ENCODE data around the gene NF1.

Gene NF1

GRCh38 chr17:31414550-31414918 lies 319.8 kb downstream of the NF1 start:
- DNase-seq (ENCODE audit: low read depth), result no peak
- TF ChIP-seq CTCF (conservative IDR thresholded peaks at IDR 0.05; ENCODE audit: low read depth, low read length), result no peak
- H3K4me3 ChIP-seq (ENCODE audit: low read depth, low read length), result no peak overlapping the region

- TF ChIP-seq CTCF (conservative IDR thresholded peaks at IDR 0.05; ENCODE audit: low read depth, low read length), result no peak
- no peak overlapping the region for H3K4me3 ChIP-seq (ENCODE audit: low read depth, low read length)
- no peak for DNase-seq (ENCODE audit: low read depth)
Measured at GRCh38 chr17:31415004-31415454, 320.3 kb downstream of the NF1 start.

- no peak for DNase-seq (ENCODE audit: low read depth)
- no peak overlapping the region for H3K4me3 ChIP-seq (ENCODE audit: low read depth, low read length)
- no peak for TF ChIP-seq CTCF (conservative IDR thresholded peaks at IDR 0.05; ENCODE audit: low read depth, low read length)
Measured at GRCh38 chr17:31415640-31416502, 321.1 kb downstream of the NF1 start.

GRCh38 chr17:31416503-31416923 lies 321.7 kb downstream of the NF1 start:
- no peak overlapping the region for H3K4me3 ChIP-seq (ENCODE audit: low read depth, low read length)
- no peak for TF ChIP-seq CTCF (conservative IDR thresholded peaks at IDR 0.05; ENCODE audit: low read depth, low read length)
- no peak for DNase-seq (ENCODE audit: low read depth)

GRCh38 chr17:31417051-31417792 lies 322.4 kb downstream of the NF1 start:
- no peak for TF ChIP-seq CTCF (conservative IDR thresholded peaks at IDR 0.05; ENCODE audit: low read depth, low read length)

GRCh38 chr17:31418773-31419350 lies 324.1 kb downstream of the NF1 start:
- no peak for TF ChIP-seq CTCF (conservative IDR thresholded peaks at IDR 0.05; ENCODE audit: low read depth, low read length)
- no peak overlapping the region for H3K4me3 ChIP-seq (ENCODE audit: low read depth, low read length)
- DNase-seq (ENCODE audit: low read depth), result no peak

More at GRCh38 chr17:31417051-31417792, 322.4 kb downstream of the NF1 start:
- no peak overlapping the region for H3K4me3 ChIP-seq (ENCODE audit: low read depth, low read length)
- no peak for DNase-seq (ENCODE audit: low read depth)

Measured in choroid plexus epithelial cell (primary cell).